Ovary (tissue), 9 donors: ENCODE data around the gene AUTS2. TPM values are rescaled to one million over a fixed set of nuclear protein-coding genes. Genes with fewer than 3 reads are reported as not detected.

Experiments used
- DNase-seq, 5 donors: peaks; one replicate each; pipeline ENCODE4 v3.0.0-alpha.2; 2019 to 2020
- H3K27ac ChIP-seq, 2 donors: fragments of 200-600 bp; one replicate each; pipeline versions ENCODE4 v1.5.1 to v1.8.0; 2019 to 2022
- H3K27me3 ChIP-seq: fragments of 200-600 bp; one replicate; pipeline ENCODE4 v1.8.0; 2022
- H3K36me3 ChIP-seq: fragments of 200-600 bp; sonication (generic); one replicate; pipeline ENCODE4 v1.5.1; 2019
- H3K4me1 ChIP-seq: one replicate; pipeline ENCODE4 v1.8.1; 2013; ENCODE audit warnings: mild to moderate bottlenecking, moderate library complexity; ENCODE audit not compliant: insufficient read depth
- H3K4me3 ChIP-seq: fragments of 200-600 bp; sonication (generic); one replicate; pipeline ENCODE4 v1.5.1; 2017
- H3K9me3 ChIP-seq, 2 donors: fragments of 200-600 bp in 1 of 2; sonication (generic) in 1 of 2; one replicate each; pipeline versions ENCODE4 v1.5.1 to v1.8.1; 2013 to 2019; ENCODE audit warnings: mild to moderate bottlenecking in 1 of 2, moderate library complexity in 1 of 2
- EP300 ChIP-seq: sonication (generic); formaldehyde crosslinking; IDR thresholded peaks from one replicate; pipeline ENCODE4 v1.6.1; 2017; ENCODE audit warnings: antibody characterized with exemption
- POLR2A ChIP-seq: fragments of 450-650 bp; IDR thresholded peaks from one replicate; pipeline ENCODE4 v1.6.1; 2017; ENCODE audit warnings: antibody characterized with exemption, mild to moderate bottlenecking, moderate library complexity
- WGBS, 3 donors: extraction: QIAGEN DNeasy Blood & Tissue Kit in 1 of 3; methylation state at CpG; one replicate each; pipeline versions ENCODE4 v1.1.5 to v1.1.7; 2013 to 2017; 5-methylcytosine and 5-hydroxymethylcytosine counted together
- intact Hi-C, 4 donors: fragments of 100-400 bp; cut with DNase I; formaldehyde crosslinking; loops; one replicate each; pipeline versions ENCODE4 v1.11.0 to v1.15.1; 2022 to 2023
- polyA plus RNA-seq, 2 donors: library from polyadenylated mRNA; stranded (reverse); fragments of 200-250 nt in 1 of 2; fragments of 350-450 nt in 1 of 2; fragmentation: Illumina TruSeq in 1 of 2; extraction: RNeasy Lipid Tissue Mini Kit (QIAGEN cat#74804) in 1 of 2; gene quantifications; one replicate each; pipeline ENCODE4 v1.2.3, GENCODE V29; 2013 to 2014
- total RNA-seq, 7 donors: library from RNA; depleted of rRNA in 2 of 7; stranded (reverse); fragments of >200 nt in 2 of 7; fragmentation: NEBNext Ultra II Directional in 3 of 7; extraction: Animal tissue kit (Norgen Biotek cat#: 25700) in 3 of 7; gene quantifications; one replicate each; pipeline versions ENCODE4 v1.1.0 to v1.2.4, GENCODE V29; 2016 to 2023
- TF ChIP-seq, protein P1 (sequence below), 3 donors: fragments of 450-650 bp in 2 of 3; fragments of 200-600 bp in 1 of 3; IDR thresholded peaks; one replicate each; pipeline versions ENCODE4 v1.5.1 to v1.8.0; 2016 to 2022; ENCODE audit warnings: antibody characterized with exemption in 3 of 3, mild to moderate bottlenecking in 1 of 3
- donor health status: DM: no; HTN: no; CAD: no; lungs with moderate emphysema.
- donor health status: DM: no; HTN: no; CAD: no.
- donor health status: Bipolar disorder and iron deficiency.
- donor health status: DM: yes; HTN: yes; CAD: no.
- donor health status: DM: no; HTN: no; CAD: no.
- donor health status: DM: yes; HTN: yes; CAD: no.

AUTS2 gene
- total and polyA plus RNA-seq, 9 donors = 18.3 to 60.9 (median 44.9) TPM

DNA sequence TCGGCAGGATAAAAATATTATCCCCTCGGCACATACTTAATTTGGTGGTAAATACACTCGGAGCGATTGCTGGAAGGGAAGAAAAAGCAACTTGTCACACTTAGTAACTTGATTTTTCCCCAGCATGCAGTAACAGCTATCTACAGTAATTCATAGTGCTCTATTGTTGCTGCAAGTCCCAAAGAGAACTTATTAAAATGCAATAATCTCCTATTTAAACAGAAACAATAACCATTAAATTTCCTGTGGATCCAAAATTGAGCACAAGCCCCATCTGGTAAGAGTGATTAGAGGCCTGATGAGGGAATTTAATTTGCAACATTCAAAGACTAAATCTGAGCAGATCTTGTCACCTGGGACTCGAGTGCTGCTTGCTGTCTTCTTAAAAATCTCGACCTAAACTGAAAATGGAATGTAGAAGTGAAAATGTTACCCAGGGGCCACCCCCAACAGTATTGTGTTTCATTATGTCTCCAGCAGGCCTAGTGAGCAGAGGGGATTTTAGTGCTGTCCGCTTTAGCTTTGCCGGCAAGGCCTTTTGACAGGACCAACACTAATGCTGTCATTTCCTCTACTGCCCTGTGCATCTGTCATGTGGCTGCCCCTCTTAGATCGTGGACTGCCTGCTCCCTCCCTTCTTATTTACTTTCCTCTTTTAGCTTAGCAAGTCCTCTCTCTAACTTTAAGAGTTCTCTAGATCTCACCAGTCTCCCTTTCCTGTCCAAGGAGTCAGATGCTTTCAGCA, 639.7 kb downstream of the AUTS2 start:
- no peak for TF ChIP-seq EP300
- TF ChIP-seq POLR2A = no peak
- TF ChIP-seq, protein P1, sequence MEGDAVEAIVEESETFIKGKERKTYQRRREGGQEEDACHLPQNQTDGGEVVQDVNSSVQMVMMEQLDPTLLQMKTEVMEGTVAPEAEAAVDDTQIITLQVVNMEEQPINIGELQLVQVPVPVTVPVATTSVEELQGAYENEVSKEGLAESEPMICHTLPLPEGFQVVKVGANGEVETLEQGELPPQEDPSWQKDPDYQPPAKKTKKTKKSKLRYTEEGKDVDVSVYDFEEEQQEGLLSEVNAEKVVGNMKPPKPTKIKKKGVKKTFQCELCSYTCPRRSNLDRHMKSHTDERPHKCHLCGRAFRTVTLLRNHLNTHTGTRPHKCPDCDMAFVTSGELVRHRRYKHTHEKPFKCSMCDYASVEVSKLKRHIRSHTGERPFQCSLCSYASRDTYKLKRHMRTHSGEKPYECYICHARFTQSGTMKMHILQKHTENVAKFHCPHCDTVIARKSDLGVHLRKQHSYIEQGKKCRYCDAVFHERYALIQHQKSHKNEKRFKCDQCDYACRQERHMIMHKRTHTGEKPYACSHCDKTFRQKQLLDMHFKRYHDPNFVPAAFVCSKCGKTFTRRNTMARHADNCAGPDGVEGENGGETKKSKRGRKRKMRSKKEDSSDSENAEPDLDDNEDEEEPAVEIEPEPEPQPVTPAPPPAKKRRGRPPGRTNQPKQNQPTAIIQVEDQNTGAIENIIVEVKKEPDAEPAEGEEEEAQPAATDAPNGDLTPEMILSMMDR (IDR thresholded peaks at IDR 0.05) = no peak
- Histone ChIP-seq H3K4me3 (no peak overlapping the region), H3K36me3 (no peaks in the 10 kb centered on the region), H3K4me1 (peaks cover 3% of the 10 kb centered on the region), H3K27me3 (no peaks in the 10 kb centered on the region), H3K9me3 (no peaks in the 10 kb centered on the region), H3K27ac (no peak overlapping the region)
- intact Hi-C loops = no loop called here
- WGBS, 3 donors = 46 to 59% (median 52%) methylated on average over 9 of the region's 9 CpGs
- no peak for DNase-seq

DNA sequence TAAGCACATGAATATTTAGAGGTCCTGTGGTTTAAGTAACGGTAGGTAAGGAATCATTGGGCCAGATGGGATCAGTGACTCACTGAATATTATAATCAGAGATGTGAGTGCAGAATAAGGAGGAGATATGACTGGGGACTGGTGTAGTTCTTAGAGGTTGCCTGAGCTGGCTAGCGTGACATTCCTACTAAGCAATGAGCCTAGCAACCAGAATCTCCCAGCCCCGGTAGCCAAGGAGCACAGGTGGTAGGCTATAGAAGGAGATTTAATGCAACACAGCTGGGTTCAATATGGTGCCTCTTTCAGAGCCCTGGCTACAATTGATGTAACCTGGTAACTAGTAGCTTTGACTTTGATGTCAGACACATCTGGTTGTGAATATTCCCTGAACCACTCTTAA, 641.6 kb downstream of the AUTS2 start:
- no peak for DNase-seq
- whole genome bisulfite sequencing, 3 donors = 95 to 100% (median 98%) methylated on average over 3 of the region's 3 CpGs
- TF ChIP-seq, protein P1 (IDR thresholded peaks at IDR 0.05) = no peak
- TF ChIP-seq POLR2A = no peak
- no peak for TF ChIP-seq EP300
- no peaks in the 10 kb centered on the region for H3K36me3 ChIP-seq
- H3K9me3 ChIP-seq = no peaks in the 10 kb centered on the region
- intact Hi-C loops = no loop called here
- no peak overlapping the region for H3K27ac ChIP-seq
- no peak overlapping the region for H3K4me3 ChIP-seq
- H3K4me1 ChIP-seq = peaks cover 3% of the 10 kb centered on the region
- no peaks in the 10 kb centered on the region for H3K27me3 ChIP-seq

DNA sequence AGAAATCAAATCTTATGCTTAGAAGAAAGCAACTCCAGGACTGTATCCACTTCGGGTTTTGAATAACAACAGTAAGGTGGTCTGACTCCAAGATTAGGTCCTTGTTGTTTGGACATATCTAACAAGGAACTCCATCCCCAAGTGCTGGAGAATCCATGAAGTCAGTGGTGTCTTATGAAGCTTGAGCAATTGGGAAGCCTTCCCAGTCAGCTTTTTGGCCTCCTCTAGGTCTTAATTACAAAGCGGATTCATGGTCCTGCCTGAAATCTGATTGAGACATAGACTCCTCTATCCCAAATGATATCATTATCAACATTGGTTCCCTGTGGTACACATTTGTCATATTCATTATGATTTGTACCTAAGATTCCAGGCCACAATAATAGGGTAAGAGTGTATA, 642.6 kb downstream of the AUTS2 start:
- H3K36me3 ChIP-seq = no peaks in the 10 kb centered on the region
- H3K27ac ChIP-seq = no peak overlapping the region
- peaks cover 3% of the 10 kb centered on the region for H3K4me1 ChIP-seq
- no peak for TF ChIP-seq POLR2A
- TF ChIP-seq, protein P1 (IDR thresholded peaks at IDR 0.05) = no peak
- TF ChIP-seq EP300 = no peak
- no peaks in the 10 kb centered on the region for H3K27me3 ChIP-seq
- no peaks in the 10 kb centered on the region for H3K9me3 ChIP-seq
- WGBS, 3 donors = 96 to 100% (median 99%) methylated on average over 2 of the region's 2 CpGs
- no peak overlapping the region for H3K4me3 ChIP-seq
- intact Hi-C loops = no loop called here
- no peak for DNase-seq

DNA sequence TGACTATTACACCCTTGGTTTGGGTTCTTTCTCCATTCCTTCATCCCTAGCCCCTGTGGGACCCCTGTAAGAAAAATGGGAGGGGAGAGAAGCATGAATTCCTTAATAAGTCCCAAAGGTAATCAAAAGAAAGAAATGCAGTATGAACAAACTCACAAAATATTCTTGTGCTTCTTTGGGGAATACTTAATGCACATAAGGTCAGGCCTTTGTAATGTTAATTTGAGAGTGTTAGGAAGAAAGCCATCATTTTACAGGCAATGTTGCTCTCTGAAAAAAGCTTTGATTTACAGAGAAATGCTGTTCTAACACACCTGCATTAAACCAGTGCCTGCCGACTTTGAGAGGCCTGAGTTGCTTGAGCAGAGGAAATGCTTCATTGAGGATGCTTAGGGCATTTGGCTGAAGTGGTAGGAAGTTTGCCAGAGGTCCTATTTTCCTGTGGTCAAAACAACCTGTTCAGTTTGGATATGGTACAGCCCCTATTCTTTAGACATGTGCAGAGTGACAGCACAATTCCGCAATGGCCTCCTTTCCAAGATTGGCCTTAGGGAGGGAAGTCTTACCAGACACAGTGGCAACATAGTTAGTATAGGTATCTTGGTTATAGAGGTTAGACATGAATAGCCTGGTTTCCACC, 643.4 kb downstream of the AUTS2 start:
- H3K36me3 ChIP-seq = no peaks in the 10 kb centered on the region
- WGBS, 3 donors = 79 to 89% (median 84%) methylated on average over 2 of the region's 2 CpGs
- no peaks in the 10 kb centered on the region for H3K27me3 ChIP-seq
- H3K4me3 ChIP-seq = no peak overlapping the region
- TF ChIP-seq, protein P1 (IDR thresholded peaks at IDR 0.05) = no peak
- TF ChIP-seq POLR2A = no peak
- no peak for TF ChIP-seq EP300
- H3K27ac ChIP-seq = no peak overlapping the region
- peaks cover 3% of the 10 kb centered on the region for H3K4me1 ChIP-seq
- DNase-seq = no peak
- intact Hi-C loops = no loop called here
- H3K9me3 ChIP-seq = no peaks in the 10 kb centered on the region
